HG03025 (cell line): ENCODE results near the gene SLC30A3.

ENCODE experiments used
- ATAC-seq: cut with Tn5 transposase; IDR thresholded peaks from one replicate; pipeline ENCODE4 v1.9.1; 2021; ENCODE audit warnings: mild to moderate bottlenecking, moderate library complexity; ENCODE audit not compliant: unreplicated experiment, low FRiP score

The SLC30A3 gene

DNA sequence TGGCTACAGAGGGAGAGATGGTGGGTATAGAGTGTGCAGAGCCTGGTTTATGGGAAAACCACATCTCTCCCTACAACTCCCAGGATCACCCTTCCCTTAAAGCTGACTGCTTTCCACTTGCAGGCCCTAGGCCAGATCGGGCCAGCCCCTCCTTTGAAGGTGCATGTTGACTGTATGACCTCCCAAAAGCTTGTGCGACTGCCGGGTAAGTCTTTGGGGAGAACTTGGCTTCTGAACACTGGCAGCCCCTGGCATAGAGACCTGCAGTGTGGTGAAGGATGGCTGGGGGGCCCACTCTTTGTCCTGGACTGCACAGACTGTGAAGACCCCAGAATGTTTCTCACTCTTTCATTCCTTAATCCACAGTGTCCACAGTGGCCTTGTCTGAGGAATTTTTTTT is 26.2 kb downstream of the SLC30A3 start:
- ATAC-seq, result no peak

GRCh38 chr2:27236136-27236535 is 26.7 kb downstream of the SLC30A3 start:
- no peak for ATAC-seq

DNA sequence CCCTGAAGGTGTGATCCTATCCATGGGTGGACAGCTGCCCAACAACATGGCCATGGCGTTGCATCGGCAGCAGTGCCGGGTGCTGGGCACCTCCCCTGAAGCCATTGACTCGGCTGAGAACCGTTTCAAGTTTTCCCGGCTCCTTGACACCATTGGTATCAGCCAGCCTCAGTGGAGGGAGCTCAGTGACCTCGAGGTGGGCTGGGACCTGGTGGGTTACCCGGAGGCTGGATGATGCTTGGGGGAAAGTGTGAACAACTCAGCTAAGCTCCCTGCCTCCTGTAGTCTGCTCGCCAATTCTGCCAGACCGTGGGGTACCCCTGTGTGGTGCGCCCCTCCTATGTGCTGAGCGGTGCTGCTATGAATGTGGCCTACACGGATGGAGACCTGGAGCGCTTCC is 29.5 kb downstream of the SLC30A3 start:
- ATAC-seq, result no peak

DNA sequence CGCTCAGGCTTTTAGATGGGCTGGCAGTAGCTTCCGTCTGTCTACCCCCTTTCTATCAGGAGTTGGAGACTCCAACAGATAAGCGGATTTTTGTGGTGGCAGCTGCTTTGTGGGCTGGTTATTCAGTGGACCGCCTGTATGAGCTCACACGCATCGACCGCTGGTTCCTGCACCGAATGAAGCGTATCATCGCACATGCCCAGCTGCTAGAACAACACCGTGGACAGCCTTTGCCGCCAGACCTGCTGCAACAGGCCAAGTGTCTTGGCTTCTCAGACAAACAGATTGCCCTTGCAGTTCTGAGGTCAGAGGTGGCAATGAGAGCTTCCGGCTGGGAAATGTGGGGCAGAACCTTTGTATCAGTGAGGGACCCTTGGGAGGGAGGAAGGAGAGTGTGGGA is 30.9 kb downstream of the SLC30A3 start:
- no peak for ATAC-seq

DNA sequence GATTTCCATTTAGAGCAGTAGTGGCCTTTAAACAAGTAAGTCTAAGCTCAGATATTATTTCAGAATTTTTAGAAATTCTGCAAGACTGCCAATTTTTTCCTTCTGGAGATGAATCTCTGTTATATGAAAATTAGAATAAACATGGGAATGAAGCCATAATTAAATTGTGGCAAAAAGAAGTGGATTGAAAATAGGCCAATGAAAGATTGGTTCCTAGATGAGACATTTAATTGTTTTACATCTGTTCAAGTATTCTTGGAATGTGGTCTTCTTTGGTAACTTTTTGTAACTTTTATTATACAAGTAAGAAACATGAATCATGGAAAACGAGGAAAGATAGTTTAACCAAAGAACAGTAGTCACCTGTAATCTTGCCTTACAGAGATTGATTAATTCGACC is 35.3 kb downstream of the SLC30A3 start:
- ATAC-seq, result no peak

- no peak for ATAC-seq
These were observed 37.3 kb downstream of the SLC30A3 start for GRCh38 chr2:27225526-27225925.

DNA sequence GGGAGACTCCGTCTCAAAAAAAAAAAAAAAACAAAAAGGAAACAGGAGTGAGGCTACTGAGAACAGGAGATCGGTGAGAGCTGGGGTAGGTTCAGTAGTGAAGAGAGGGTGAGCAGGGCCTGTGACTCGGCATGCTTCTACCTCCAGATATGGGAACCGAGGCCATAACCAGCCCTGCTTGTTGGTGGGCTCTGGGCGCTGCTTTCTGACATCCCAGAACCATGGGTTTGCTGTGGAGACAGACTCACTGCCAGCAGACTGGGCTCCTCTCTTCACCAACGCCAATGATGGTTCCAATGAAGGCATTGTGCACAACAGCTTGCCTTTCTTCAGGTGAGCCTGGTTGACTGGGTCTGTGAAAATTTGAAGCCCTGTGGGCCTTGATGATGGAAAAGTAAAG is 39.4 kb downstream of the SLC30A3 start:
- no peak for ATAC-seq

DNA sequence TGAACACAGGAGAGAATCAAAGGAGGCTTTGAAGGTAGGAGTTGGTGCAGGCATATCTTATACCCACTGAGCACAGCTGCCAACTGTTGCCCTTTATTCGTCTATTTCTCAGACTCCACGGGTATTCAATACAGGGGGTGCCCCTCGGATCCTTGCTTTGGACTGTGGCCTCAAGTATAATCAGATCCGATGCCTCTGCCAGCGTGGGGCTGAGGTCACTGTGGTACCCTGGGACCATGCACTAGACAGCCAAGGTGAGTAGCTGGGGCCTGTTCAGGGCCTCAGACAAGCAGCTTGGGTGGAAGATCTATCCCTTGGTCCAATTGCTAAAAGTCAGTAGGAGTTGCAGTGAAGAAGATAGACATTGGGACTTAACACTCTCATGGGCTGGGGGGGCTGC is 40.4 kb downstream of the SLC30A3 start:
- ATAC-seq, result no peak

GRCh38 chr2:27221166-27221565 is 41.7 kb downstream of the SLC30A3 start:
- ATAC-seq, result no peak

- ATAC-seq, result no peak
These were observed 42.8 kb downstream of the SLC30A3 start for GRCh38 chr2:27220091-27220490.

DNA sequence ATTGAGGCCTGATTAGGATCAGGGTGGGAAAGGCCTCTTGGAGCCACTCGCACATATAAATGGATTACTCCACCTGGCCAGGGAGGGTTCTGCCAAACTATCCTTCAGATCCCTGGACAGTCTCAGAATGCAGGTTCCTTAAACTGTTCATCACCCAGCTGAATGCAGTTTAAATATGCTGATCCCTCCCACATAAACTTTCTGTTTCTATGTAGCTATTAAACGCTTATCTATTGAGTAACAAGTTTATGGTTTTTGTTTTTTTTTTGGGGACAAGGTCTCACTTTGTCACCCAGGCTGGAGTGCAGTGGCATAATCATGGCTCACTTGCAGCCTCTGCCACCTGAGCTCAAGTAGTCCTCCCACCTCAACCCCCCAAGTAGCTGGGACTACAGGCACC is 43.8 kb downstream of the SLC30A3 start:
- no peak for ATAC-seq

GRCh38 chr2:27218614-27219013 is 44.2 kb downstream of the SLC30A3 start:
- no peak for ATAC-seq

- peak; percentile 59 for ATAC-seq
These were observed 45.4 kb downstream of the SLC30A3 start, which contains the start of gene CAD for GRCh38 chr2:27217173-27218121. Gene CAD, plus strand, starts transcription at chr2:27217369. Its CDS starts 183 bp downstream, at chr2:27217552.

DNA sequence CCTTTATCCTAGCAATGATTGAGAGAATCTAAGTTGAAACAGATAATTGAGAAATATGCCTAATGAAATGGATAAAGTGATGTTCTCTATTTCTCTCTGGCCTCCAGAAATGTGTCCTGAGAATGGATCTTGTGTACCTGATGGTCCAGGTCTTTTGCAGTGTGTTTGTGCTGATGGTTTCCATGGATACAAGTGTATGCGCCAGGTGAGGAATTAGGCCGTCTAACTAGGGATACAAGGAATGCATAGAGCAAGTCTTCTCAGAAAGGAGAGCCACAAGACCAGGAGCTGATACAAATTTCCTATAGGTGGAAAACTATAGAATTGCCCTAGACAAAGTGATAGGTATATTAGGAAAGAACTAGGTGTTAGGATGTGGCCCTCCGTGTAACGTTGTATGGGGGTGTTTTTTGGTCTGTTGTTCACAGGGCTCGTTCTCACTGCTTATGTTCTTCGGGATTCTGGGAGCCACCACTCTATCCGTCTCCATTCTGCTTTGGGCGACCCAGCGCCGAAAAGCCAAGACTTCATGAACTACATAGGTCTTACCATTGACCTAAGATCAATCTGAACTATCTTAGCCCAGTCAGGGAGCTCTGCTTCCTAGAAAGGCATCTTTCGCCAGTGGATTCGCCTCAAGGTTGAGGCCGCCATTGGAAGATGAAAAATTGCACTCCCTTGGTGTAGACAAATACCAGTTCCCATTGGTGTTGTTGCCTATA is 46.3 kb downstream of the SLC30A3 start:
- no peak for ATAC-seq

DNA sequence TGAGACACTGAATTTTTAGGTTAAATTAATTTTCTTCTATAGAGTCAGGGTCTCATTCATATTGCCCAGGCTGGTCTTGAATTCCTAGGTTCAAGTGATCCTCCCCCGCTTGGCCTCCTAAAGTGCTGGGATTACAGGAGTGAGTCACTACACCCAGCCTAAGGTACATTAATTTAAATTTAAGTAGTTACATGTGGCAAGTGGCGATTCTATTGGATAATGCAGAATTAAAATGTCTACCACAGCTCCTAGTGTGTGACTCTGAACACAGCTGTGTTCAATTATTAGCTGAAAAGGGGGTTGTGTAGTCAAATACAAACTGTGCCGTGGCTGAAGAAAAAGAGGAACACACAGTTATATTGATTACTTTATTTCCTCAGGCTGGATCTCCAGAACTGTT is 47.9 kb downstream of the SLC30A3 start:
- no peak for ATAC-seq

DNA sequence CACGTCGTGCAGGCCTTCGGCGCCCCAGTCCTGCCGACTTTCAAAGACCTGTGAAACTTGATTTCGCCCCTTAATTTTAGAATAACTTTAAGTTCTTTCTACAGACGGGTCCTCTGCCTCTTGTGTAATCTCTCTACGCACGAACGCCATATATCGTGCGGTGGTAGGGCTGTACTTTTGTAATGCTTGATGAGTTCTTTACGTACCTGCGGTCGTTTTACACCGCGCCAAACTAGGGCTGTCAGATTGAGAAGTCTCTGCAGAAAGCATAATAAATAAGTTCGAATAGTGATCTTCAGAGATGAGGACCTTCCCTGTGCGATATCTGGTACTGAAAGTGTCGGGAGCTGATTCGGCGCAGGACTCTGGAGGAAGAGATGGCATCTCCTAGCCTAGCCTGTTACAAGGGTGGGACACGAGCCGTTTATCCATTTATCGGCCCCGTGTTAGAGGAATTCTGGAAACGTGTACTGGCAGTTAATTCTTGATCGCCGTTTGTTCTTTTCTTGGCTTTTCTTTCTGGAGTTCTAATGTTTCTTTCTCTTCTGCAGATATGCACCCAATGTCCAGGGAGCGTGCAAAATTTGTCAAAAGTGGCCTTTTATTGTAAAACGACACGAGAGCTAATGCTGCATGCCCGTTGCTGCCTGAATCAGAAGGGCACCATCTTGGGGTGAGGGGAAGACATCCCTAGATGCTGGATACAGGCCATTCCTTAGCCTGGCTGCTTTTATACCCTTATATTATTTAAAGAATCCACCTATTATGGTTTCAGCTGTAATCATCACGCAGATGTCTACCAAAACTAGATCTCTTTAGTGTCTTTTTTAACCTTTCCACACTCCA is 50.0 kb downstream of the SLC30A3 start:
- ATAC-seq, result no peak

DNA sequence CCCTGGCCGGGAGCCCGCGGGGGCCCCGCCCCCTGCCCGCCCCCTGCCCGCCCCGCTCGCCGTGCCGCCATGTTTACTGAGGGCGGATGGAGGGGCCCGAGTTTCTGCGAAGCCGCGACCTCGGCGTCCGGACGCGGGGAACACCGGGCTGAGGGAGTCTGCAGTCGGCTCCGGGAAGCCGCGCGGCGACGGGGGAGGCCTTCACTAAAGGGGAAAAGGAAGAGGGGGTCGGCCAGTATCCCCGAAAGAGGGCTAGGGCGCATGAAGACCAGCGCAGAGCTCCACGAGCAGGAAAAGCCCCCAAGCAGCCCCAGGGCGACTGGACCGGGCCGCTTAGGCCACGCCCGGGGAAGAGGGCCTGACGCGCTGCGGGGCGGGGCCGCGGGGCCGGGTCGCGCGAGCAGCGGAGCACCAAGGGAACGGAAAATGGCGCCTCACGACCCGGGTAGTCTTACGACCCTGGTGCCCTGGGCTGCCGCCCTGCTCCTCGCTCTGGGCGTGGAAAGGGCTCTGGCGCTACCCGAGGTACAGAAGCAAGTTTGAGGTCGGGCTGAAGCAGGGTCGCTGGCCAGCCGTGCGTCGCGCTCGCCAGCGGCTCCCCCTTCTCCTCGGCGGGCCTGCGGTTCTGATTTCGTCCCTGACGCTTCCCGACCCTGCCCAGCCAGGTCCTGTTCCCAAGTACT is 50.8 kb downstream of the SLC30A3 start, which contains the start of the genes ATRAID and SLC5A6:
TSS of gene ATRAID (plus strand) at position 99 of the 683 bp plus-strand sequence. CDS start at position 427, 328 bp downstream.
TSS of gene SLC5A6 (minus strand) at position 326 of the 683 bp plus-strand sequence. CDS start 4,618 bp downstream, outside the sequence.
- peak; percentile 79 for ATAC-seq

DNA sequence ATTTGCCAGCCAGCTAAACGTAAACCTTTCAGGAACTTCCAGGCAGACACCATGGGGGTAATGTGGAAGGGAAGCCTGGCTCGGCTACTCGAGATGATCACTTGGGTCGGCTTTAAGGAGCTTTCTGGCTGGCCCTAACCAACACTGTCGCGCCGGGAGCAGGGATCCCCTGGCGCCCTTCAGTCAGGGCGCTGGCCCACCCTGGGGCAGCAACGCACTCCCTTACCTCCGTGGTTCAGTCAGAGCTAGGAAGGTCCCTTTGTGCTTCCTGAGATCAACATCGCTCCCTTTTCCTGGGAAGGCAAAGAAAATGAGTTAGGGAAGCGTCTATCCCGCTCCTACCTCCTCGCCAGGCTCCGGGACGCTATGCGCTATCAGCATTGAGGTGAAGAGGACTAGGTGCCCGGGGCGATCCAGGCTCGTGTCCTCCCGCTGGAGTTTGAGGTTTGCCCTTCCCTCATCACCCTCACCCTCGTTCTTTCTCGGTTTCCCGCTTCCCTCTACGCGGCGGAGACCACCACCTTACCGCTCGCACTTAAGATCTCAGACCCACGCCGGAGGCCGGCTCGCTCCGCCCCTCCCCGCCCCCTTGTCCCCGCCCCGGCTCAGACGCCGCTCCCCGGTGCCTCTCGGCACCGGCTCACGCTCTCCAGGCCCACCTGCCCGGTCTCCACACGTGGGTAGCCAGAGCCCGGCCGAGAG is 51.5 kb downstream of the SLC30A3 start:
- no peak for ATAC-seq
